Mucosa of rectum (tissue), 2 donors: ENCODE data around the gene SLC51B.
"Not testable (repeated sequence)": the region's sequence is repeated elsewhere in the genome, so short reads cannot be mapped to it uniquely, and the experiment has no call there.

ENCODE experiments used
- H3K27ac ChIP-seq, 2 donors: one replicate each; pipeline ENCODE4 v1.7.0; 2013; ENCODE audit warnings: inconsistent platforms in 2 of 2, low read depth in 2 of 2, low read length in 2 of 2
- H3K27me3 ChIP-seq, 2 donors: one replicate each; pipeline ENCODE4 v1.7.0; 2013; ENCODE audit warnings: low read length in 2 of 2; ENCODE audit not compliant: control insufficient read depth in 2 of 2, insufficient read depth in 2 of 2
- H3K36me3 ChIP-seq, 2 donors: one replicate each; pipeline ENCODE4 v1.7.0; 2013; ENCODE audit warnings: low read length in 2 of 2; ENCODE audit not compliant: control insufficient read depth in 2 of 2, insufficient read depth in 2 of 2
- H3K4me1 ChIP-seq, 2 donors: one replicate each; pipeline ENCODE4 v1.7.0; 2013; ENCODE audit warnings: low read length in 2 of 2, mild to moderate bottlenecking in 1 of 2; ENCODE audit not compliant: control insufficient read depth in 2 of 2, insufficient read depth in 2 of 2
- H3K4me3 ChIP-seq, 2 donors: one replicate each; pipeline ENCODE4 v1.7.0; 2013; ENCODE audit warnings: low read length in 2 of 2
- H3K9ac ChIP-seq, 2 donors: one replicate each; pipeline ENCODE4 v1.7.0; 2013; ENCODE audit warnings: low read length in 2 of 2, low read depth in 1 of 2, mild to moderate bottlenecking in 1 of 2
- H3K9me3 ChIP-seq, 2 donors: one replicate each; pipeline ENCODE4 v1.7.0; 2013; ENCODE audit warnings: low read length in 2 of 2; ENCODE audit not compliant: control insufficient read depth in 2 of 2
- donor health status: healthy.
- donor health status: Normal muscosa, but diverticular disease.

Gene SLC51B

DNA sequence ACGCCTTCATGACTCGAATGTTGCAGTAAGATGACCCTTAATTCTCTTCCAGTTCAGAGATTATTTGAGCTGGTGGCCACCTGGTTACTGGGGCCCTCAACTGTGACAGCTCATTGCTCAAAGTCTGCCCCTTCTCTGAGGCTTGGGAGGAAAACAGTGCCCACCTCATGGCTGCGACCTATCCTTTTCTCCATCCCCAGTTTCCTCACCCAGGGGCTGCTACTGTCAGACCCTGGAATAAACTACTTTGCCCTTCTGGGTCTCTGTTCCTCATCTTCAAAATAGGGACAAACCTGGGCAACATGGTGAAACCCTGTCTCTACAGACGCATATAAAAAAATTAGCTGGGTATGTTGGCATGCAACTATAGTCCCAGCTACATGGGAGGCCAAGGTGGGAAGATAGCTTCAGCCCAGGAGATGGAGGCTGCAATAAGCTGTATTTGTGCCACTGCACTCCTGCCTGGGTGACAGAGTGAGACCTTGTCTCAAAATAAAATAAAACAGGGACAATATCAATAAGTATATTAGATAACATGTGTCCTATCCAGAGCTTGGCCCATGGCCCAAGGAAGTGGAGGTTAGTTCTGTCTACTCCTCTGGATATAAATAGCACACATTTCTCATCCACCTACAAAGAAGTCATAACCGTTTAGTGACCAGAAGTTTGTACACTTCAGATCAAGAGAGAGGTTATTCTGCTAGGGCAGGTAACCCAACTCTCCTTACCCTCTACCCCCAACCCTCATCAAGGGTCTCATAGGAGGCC lies 24.8 kb downstream of the SLC51B start:
- H3K27me3 ChIP-seq: peaks cover 10 to 13% of the 10 kb centered on the region in 2 donors
- H3K4me3 ChIP-seq: no peak overlapping the region
- no peaks in the 10 kb centered on the region for H3K36me3 ChIP-seq
- no peaks in the 10 kb centered on the region for H3K9me3 ChIP-seq
- peak overlapping the region; percentile 40 to 52 for H3K27ac ChIP-seq
- H3K9ac ChIP-seq: no peak overlapping the region
- peaks cover 9 to 10% of the 10 kb centered on the region in 2 donors for H3K4me1 ChIP-seq

DNA sequence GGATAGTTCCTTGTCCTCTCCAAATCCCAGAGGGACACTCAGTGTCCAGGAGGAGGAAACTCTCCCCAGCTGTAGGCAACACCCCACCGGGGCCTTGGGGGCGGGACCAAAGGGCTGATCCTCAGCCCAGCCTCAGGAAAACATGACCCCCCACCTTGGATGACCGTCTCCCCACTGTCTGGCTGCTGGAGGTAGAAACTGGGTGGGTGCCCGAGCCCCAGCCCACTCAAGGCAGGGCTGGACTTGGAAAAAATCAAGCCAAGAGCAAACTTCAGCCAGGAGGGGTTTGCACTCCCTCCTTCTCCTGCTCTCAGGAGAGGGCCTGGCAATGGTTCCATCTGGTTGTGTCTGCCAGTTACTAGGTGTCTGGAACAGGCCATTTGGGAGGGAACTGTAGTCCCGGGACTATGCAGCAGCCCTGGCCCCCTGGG lies 26.2 kb downstream of the SLC51B start:
- H3K9ac ChIP-seq: no peak overlapping the region
- no peaks in the 10 kb centered on the region for H3K9me3 ChIP-seq
- peaks cover 7 to 10% of the 10 kb centered on the region in 2 donors for H3K27me3 ChIP-seq
- peak overlapping the region; percentile 42 to 61 for H3K27ac ChIP-seq
- peaks cover 9 to 10% of the 10 kb centered on the region in 2 donors for H3K4me1 ChIP-seq
- H3K36me3 ChIP-seq: no peaks in the 10 kb centered on the region
- no peak overlapping the region for H3K4me3 ChIP-seq

DNA sequence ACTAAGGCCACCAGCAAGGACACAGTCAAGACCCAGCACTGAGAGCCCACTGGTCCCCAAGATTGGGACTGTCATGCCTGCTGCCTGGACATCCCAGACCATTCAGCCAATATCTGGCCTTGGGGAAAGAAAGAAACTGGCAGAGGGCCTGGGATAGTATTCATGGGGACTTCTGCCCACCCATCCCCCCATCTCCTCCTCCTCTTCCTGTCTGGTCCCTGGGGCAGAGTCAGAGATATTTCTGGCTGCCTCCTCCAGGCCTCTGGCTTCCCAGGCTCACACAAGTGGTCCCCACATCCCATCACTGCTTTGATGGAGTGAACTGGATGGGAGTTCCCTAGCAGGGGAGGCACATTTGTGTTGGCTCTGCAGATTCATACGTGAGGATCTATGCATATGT lies 26.8 kb downstream of the SLC51B start:
- Histone ChIP-seq H3K4me1 (peaks cover 9 to 10% of the 10 kb centered on the region in 2 donors), H3K36me3 (no peaks in the 10 kb centered on the region), H3K4me3 (no peak overlapping the region), H3K27me3 (peaks cover 5% of the 10 kb centered on the region in 2 donors), H3K27ac (no peak overlapping the region), H3K9me3 (no peaks in the 10 kb centered on the region), H3K9ac (no peak overlapping the region)

DNA sequence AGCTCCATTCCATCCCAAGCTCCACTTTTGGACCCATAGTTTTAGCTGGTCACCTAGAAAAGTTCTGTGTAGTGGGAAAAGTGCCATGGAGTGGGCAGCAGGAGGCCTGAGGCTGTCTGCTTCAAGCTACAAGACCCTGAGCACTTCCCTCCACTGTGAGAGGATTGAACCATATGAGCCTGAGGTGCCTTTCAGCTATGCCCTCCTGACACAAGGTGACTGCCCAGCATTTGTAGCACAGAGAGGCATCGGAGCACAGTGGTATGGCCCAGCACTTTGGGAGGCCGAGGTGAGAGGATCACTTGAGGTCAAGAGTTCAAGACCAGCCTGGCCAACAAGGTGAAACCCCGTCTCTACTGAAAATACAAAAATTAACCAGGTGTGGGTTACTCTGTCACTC lies 27.4 kb downstream of the SLC51B start:
- Histone ChIP-seq H3K9ac (no peak overlapping the region), H3K36me3 (no peaks in the 10 kb centered on the region), H3K9me3 (no peaks in the 10 kb centered on the region), H3K4me3 (no peak overlapping the region), H3K27me3 (no peaks in the 10 kb centered on the region), H3K4me1 (peaks cover 9 to 11% of the 10 kb centered on the region in 2 donors), H3K27ac (no peak overlapping the region)

DNA sequence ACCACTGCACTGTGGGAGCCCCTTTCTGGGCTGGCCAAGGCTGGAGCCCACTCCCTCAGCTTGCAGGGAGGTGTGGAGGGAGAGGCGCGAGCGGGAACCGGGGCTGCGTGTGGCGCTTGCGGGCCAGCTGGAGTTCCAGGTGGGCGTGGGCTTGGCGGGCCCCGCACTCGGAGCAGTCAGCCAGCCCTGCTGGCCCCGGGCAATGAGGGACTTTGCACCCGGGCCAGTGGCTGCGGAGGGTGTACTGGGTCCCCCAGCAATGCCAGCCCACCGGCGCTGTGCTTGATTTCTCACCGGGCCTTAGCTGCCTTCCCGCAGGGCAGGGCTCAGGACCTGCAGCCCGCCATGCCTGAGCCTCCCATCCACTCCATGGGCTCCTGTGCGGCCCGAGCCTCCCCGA lies 29.8 kb downstream of the SLC51B start:
- H3K4me1 ChIP-seq: peaks cover 8 to 15% of the 10 kb centered on the region in 2 donors
- H3K4me3 ChIP-seq, H3K9me3 ChIP-seq, H3K9ac ChIP-seq, H3K27me3 ChIP-seq, H3K27ac ChIP-seq, H3K36me3 ChIP-seq: not testable (repeated sequence)

DNA sequence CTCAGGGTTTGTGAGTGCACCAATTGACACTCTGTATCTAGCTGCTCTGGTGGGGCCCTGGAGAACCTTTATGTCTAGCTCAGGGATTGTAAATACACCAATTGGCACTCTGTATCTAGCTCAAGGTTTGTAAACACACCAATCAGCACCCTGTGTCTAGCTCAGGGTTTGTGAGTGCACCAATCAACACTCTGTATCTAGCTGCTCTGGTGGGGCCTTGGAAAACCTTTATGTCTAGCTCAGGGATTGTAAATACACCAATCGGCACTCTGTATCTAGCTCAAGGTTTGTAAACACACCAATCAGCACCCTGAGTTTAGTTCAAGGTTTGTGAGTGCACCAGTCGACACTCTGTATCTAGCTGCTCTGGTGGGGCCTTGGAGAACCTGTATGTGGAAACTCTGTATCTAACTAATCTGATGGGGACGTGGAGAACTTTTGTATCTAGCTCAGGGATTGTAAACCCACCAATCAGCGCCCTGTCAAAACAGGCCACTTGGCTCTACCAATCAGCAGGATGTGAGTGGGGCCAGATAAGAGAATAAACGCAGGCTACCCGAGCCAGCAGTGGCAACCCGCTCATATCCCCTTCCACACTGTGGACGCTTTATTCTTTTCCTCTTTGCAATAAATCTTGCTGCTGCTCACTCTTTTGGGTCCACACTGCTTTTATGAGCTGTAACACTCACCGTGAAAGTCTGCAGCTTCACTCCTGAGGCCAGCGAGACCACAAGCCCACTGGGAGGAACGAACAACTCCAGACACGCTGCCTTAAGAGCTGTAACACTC lies 30.6 kb downstream of the SLC51B start:
- H3K27ac ChIP-seq, H3K9ac ChIP-seq, H3K9me3 ChIP-seq, H3K27me3 ChIP-seq, H3K36me3 ChIP-seq, H3K4me3 ChIP-seq: not testable (repeated sequence)
- H3K4me1 ChIP-seq: peaks cover 8 to 12% of the 10 kb centered on the region in 2 donors

DNA sequence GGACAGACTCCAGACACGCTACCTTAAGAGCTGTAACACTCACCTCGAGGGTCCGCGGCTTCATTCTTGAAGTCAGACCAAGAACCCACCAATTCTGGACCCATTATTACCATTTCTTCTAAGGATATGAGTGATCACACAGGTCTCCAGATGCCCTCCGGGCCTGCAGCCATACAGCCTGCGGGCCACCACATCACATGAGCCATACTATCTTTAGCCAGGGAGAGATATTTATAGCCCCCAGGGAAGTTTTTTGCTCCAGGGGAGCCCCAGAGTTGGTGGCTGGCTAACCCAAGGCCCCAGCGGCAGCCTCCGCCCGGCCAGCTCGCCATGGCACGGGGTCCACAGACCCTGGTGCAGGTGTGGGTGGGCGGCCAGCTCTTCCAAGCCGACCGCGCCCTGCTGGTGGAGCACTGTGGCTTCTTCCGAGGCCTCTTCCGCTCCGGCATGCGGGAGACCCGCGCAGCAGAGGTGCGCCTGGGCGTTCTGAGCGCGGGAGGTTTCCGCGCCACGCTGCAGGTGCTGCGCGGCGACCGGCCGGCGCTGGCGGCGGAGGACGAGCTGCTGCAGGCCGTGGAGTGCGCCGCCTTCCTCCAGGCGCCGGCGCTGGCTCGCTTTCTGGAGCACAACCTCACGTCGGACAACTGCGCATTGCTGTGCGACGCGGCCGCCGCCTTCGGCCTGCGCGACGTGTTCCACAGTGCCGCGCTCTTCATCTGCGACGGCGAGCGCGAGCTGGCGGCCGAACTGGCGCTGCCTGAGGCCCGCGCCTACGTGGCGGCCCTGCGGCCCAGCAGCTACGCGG lies 31.5 kb downstream of the SLC51B start, which contains the start of gene KBTBD13:
KBTBD13 (plus strand) TSS at position 261 of the 805 bp plus-strand sequence; CDS start at position 331, 70 bp downstream.
- no peaks in the 10 kb centered on the region for H3K27me3 ChIP-seq
- H3K4me1 ChIP-seq: peaks cover 9 to 10% of the 10 kb centered on the region in 2 donors
- no peaks in the 10 kb centered on the region for H3K9me3 ChIP-seq
- no peak within 1 kb of the TSS for H3K9ac ChIP-seq
- no peak within 1 kb of the TSS for H3K27ac ChIP-seq
- H3K4me3 ChIP-seq: no peak within 1 kb of the TSS
- H3K36me3 ChIP-seq: no peaks in the 10 kb centered on the region

DNA sequence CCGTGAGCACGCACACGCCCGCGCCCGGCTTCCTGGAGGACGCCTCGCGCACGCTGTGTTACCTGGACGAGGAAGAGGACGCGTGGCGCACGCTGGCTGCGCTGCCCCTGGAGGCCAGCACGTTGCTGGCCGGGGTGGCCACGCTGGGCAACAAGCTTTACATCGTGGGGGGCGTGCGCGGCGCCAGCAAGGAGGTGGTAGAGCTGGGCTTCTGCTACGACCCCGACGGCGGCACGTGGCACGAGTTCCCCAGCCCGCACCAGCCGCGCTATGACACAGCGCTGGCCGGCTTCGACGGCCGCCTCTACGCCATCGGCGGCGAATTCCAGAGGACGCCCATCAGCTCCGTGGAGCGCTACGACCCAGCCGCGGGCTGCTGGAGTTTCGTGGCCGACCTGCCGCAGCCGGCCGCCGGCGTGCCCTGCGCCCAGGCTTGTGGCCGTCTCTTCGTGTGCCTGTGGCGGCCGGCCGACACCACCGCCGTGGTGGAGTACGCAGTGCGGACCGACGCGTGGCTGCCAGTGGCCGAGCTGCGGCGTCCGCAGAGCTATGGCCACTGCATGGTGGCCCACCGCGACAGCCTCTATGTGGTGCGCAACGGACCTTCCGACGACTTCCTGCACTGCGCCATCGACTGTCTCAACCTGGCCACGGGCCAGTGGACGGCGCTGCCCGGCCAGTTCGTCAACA lies 32.2 kb downstream of the SLC51B start:
- Histone ChIP-seq H3K4me3 (no peak overlapping the region), H3K36me3 (no peaks in the 10 kb centered on the region), H3K9me3 (no peaks in the 10 kb centered on the region), H3K4me1 (peaks cover 12 to 17% of the 10 kb centered on the region in 2 donors), H3K27ac (peak overlapping the region; percentile 1 to 31), H3K9ac (peak overlapping the region in 1 of 2 donors; percentile 59), H3K27me3 (no peaks in the 10 kb centered on the region)

DNA sequence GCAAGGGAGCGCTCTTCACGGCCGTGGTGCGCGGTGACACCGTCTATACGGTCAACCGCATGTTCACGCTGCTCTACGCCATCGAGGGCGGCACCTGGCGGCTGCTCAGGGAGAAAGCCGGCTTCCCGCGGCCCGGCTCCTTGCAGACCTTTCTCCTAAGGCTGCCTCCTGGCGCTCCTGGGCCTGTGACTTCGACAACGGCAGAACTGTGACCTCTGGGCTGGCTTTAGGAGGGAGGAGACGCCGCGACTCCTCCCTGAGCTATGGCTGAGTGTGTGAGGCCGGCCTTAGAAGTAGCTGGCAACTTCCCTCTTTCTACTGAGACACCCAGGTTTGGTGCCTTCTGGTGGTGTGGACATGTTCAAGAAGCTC lies 32.8 kb downstream of the SLC51B start:
- H3K9ac ChIP-seq: peak overlapping the region in 1 of 2 donors; percentile 59
- H3K4me1 ChIP-seq: peaks cover 15 to 22% of the 10 kb centered on the region in 2 donors
- H3K27me3 ChIP-seq: no peaks in the 10 kb centered on the region
- peak overlapping the region; percentile 1 to 31 for H3K27ac ChIP-seq
- H3K9me3 ChIP-seq: no peaks in the 10 kb centered on the region
- H3K4me3 ChIP-seq: no peak overlapping the region
- no peaks in the 10 kb centered on the region for H3K36me3 ChIP-seq
